PC-3 (cell line): ENCODE results near the gene C8B. TPM values are rescaled to one million over a fixed set of nuclear protein-coding genes. Genes with fewer than 3 reads are reported as not detected.

ENCODE experiments used
- ATAC-seq: fragments of 200-7000 bp; cut with Tn5 transposase; 2 replicates; pipeline ENCODE4 v1.9.1; 2020; ENCODE audit warnings: mild to moderate bottlenecking, moderate library complexity
- BruUV-seq: library from RNA; stranded (reverse); fragments of 400-500 nt; replicated peaks from 2 replicates; lab custom pipeline; 2021; lab: Mats Ljungman, UMichigan
- CTCF ChIA-PET: fragments of 300-600 bp; sonication (Branson Sonifier 250); formaldehyde crosslinking; loops from one replicate; lab custom pipeline; 2022; ENCODE audit warnings: antibody characterized with exemption; lab: Charles Lee
- POLR2A ChIA-PET: fragments of 300-600 bp; sonication (Branson Sonifier 250); formaldehyde crosslinking; loops from one replicate; lab custom pipeline; 2022; ENCODE audit warnings: antibody characterized with exemption; ENCODE audit not compliant: unreplicated experiment; lab: Charles Lee
- DNase-seq: peaks from one replicate; pipeline ENCODE4 v3.0.0-alpha.2; 2015
- H2AFZ ChIP-seq: fragments of 300-600 bp; sonication (generic); 2 replicates; pipeline ENCODE4 v1.6.0; 2016; ENCODE audit warnings: antibody characterized with exemption, low read length
- H3F3A ChIP-seq: fragments of 300-600 bp; sonication (generic); one replicate; pipeline ENCODE4 v1.6.0; 2017; ENCODE audit warnings: antibody characterized with exemption, low read length, control low read depth, mild to moderate bottlenecking; ENCODE audit not compliant: unreplicated experiment
- H3K27ac ChIP-seq: fragments of 300-600 bp; sonication (generic); 2 replicates; pipeline ENCODE4 v1.5.1; 2016; ENCODE audit warnings: mild to moderate bottlenecking, low read length
- H3K27me3 ChIP-seq: fragments of 300-600 bp; sonication (generic); 2 replicates; pipeline ENCODE4 v1.6.1; 2016; ENCODE audit warnings: low read length, mixed read lengths
- H3K36me3 ChIP-seq: fragments of 300-600 bp; sonication (generic); 2 replicates; pipeline ENCODE4 v1.6.1; 2016; ENCODE audit warnings: low read depth, mixed run types, low read length, mixed read lengths
- H3K4me1 ChIP-seq: fragments of 300-600 bp; sonication (generic); 2 replicates; pipeline ENCODE4 v1.5.1; 2016; ENCODE audit warnings: low read length; ENCODE audit not compliant: insufficient read depth
- H3K4me2 ChIP-seq: fragments of 300-600 bp; sonication (generic); 2 replicates; pipeline ENCODE4 v1.6.0; 2016; ENCODE audit warnings: low read length
- H3K4me3 ChIP-seq: fragments of 300-600 bp; sonication (generic); 2 replicates; pipeline ENCODE4 v1.5.1; 2016; ENCODE audit warnings: mild to moderate bottlenecking, low read length, mixed read lengths
- H3K79me2 ChIP-seq: fragments of 300-600 bp; sonication (generic); 2 replicates; pipeline ENCODE4 v1.6.1; 2017; ENCODE audit warnings: low read length, mixed read lengths
- H3K9ac ChIP-seq: fragments of 300-600 bp; sonication (generic); 2 replicates; pipeline ENCODE4 v1.6.0; 2016; ENCODE audit warnings: mild to moderate bottlenecking, low read length
- H3K9me2 ChIP-seq: fragments of 300-600 bp; sonication (generic); replicated peaks from 2 replicates; pipeline ENCODE4 v1.6.1; 2016; ENCODE audit warnings: mixed run types, low read length, mixed read lengths
- H3K9me3 ChIP-seq: fragments of 300-600 bp; sonication (generic); 2 replicates; pipeline ENCODE4 v1.6.1; 2016; ENCODE audit warnings: low read length, mixed read lengths
- H4K20me1 ChIP-seq: fragments of 300-600 bp; sonication (generic); 2 replicates; pipeline ENCODE4 v1.6.1; 2016; ENCODE audit warnings: low read length, mixed read lengths
- EZH2 ChIP-seq: fragments of 300-600 bp; sonication (generic); IDR thresholded peaks from one replicate; pipeline ENCODE4 v1.6.1; 2017; ENCODE audit warnings: antibody characterized with exemption, mild to moderate bottlenecking, low read length; ENCODE audit not compliant: unreplicated experiment
- EZH2phosphoT487 ChIP-seq: fragments of 300-600 bp; sonication (generic); IDR thresholded peaks from 2 replicates; pipeline ENCODE4 v1.6.1; 2018; ENCODE audit warnings: mild to moderate bottlenecking, antibody characterized with exemption, low read length, borderline replicate concordance
- intact Hi-C: fragments of 100-400 bp; cut with micrococcal nuclease; formaldehyde crosslinking; loops from 2 replicates; pipeline ENCODE4 v1.9.0; 2023
- total RNA-seq: library from RNA; depleted of rRNA; stranded (reverse); fragments of >200 nt; gene quantifications from 2 replicates; pipeline ENCODE4 v1.2.3, GENCODE V29; 2014
- TF ChIP-seq, protein P1 (sequence below): fragments of 300-600 bp; sonication (generic); conservative IDR thresholded peaks from 2 replicates; pipeline ENCODE4 v1.5.1; 2017; ENCODE audit warnings: antibody characterized with exemption, low read depth, mild to moderate bottlenecking, low read length

Gene C8B
- total RNA-seq, 1 experiment from 2014 or later = not detected

DNA sequence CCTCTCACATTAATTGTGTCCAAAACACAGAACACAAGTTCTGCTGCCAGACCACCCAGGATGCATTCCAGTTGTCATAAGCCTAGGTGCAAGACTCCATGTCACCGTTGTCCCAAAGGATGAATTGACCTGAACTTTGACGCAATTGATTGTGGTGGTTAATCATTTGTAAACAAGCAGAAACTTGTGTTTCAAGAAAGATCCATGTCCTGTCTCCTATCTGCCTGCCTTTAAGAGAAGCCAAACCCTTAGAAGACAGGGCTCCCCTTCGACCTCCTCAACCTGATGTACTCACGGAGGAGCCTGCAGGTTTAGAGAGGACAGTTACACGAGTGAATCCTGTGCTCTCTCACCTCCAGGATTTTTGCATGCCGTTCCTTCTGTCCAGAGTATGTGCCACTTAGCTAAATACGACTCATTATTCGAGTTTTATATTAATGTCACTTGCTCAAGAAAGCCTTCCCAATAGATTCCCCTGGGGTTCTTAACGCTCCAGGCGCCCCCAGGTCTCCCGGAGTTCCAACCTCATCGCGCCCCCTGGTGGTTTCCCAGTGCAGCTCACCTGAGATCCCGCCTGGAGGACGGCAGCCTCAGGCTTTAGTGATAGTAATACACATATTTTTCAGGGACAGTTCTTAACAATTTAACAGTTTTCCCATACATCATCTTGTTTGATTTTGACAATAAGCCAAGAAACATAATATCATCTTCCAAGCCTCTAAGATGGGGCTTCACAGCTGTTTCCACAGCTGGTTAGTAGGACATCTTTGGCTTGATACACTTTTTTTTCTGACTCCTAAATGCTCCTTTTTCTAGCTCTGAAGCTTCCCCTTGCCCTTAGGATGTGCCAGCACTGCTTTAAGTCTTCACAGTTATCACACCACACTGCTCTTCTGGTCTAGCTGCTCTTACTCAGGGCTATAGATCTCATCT is 2.4 kb upstream of the C8B start:
- no peak overlapping the region for H3K9ac ChIP-seq
- BruUV-seq = no TSS peak
- intact Hi-C loops = no loop called here
- no peak overlapping the region for H3K4me2 ChIP-seq
- no peaks in the 10 kb centered on the region for H3F3A ChIP-seq
- H3K4me1 ChIP-seq = no peaks in the 10 kb centered on the region
- H3K36me3 ChIP-seq = no peaks in the 10 kb centered on the region
- no peaks in the 10 kb centered on the region for H4K20me1 ChIP-seq
- no peak overlapping the region for H3K4me3 ChIP-seq
- CTCF ChIA-PET = interaction anchor here (0.8 kb wide), 1 partner anchor 136 kb away, joined by 5 read pairs; no protein-coding TSS in a partner anchor
- no peaks in the 10 kb centered on the region for H3K9me3 ChIP-seq
- ATAC-seq = no peak; the same call in 1 of the 2 replicates
- peaks cover 35% of the 10 kb centered on the region for H3K27me3 ChIP-seq
- DNase-seq = peak; percentile 26
- H3K9me2 ChIP-seq = no peaks in the 10 kb centered on the region
- POLR2A ChIA-PET = no interaction called here
- H3K79me2 ChIP-seq = no peaks in the 10 kb centered on the region
- no peak overlapping the region for H3K27ac ChIP-seq
- TF ChIP-seq EZH2phosphoT487 = no peak
- TF ChIP-seq, protein P1, sequence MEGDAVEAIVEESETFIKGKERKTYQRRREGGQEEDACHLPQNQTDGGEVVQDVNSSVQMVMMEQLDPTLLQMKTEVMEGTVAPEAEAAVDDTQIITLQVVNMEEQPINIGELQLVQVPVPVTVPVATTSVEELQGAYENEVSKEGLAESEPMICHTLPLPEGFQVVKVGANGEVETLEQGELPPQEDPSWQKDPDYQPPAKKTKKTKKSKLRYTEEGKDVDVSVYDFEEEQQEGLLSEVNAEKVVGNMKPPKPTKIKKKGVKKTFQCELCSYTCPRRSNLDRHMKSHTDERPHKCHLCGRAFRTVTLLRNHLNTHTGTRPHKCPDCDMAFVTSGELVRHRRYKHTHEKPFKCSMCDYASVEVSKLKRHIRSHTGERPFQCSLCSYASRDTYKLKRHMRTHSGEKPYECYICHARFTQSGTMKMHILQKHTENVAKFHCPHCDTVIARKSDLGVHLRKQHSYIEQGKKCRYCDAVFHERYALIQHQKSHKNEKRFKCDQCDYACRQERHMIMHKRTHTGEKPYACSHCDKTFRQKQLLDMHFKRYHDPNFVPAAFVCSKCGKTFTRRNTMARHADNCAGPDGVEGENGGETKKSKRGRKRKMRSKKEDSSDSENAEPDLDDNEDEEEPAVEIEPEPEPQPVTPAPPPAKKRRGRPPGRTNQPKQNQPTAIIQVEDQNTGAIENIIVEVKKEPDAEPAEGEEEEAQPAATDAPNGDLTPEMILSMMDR = peak; percentile 71
- no peak overlapping the region for H2AFZ ChIP-seq

DNA sequence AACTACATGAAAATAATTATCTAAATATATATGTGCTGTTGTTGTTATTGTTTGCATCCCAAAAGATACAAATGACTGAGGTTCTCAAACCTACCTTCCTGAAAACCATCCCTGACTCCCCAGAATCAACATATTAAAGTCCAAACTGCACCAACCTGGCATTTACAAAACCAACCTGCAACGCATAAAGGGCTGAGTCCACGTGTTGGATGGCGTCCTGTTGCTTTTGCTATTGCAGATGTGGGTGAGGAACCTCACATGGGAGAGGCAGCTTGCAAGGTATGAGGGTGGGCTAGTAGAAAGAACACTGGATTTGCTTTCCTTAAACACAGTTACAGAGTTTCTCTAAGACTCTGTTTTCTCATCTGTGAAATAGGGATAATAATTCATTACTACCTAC is 1.5 kb upstream of the C8B start:
- POLR2A ChIA-PET = no interaction called here
- Histone ChIP-seq H3K79me2 (no peaks in the 10 kb centered on the region), H3K36me3 (no peaks in the 10 kb centered on the region), H3K9me2 (no peaks in the 10 kb centered on the region), H3K27ac (no peak overlapping the region), H3K9me3 (no peaks in the 10 kb centered on the region), H3F3A (no peaks in the 10 kb centered on the region), H3K4me1 (no peaks in the 10 kb centered on the region), H3K4me2 (no peak overlapping the region), H3K27me3 (peaks cover 35% of the 10 kb centered on the region), H3K4me3 (no peak overlapping the region), H3K9ac (no peak overlapping the region), H2AFZ (no peak overlapping the region), H4K20me1 (no peaks in the 10 kb centered on the region)
- no peak for TF ChIP-seq EZH2phosphoT487
- no peak for TF ChIP-seq EZH2
- TF ChIP-seq, protein P1 = no peak
- ATAC-seq (no peak), DNase-seq (no peak)
- CTCF ChIA-PET = interaction anchor here (0.8 kb wide), 1 partner anchor 135 kb away, joined by 5 read pairs; no protein-coding TSS in a partner anchor
- intact Hi-C loops = no loop called here
- no TSS peak for BruUV-seq

DNA sequence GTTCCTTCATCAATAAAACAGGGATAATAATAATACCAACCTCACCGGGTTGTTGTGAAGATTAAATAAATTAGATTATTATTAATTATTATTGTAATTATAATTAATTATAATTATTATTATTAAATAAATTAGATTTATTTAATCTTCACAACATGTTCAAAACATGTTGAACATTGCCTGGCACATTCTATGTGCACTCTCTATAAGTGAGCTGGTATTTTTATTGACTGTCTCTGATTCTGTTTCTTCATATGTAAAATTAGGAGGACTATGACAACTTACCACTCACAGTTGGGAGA is 834 bp upstream of the C8B start:
- no TSS peak for BruUV-seq
- H4K20me1 ChIP-seq = no peaks in the 10 kb centered on the region
- POLR2A ChIA-PET = no interaction called here
- H3K9me3 ChIP-seq = no peaks in the 10 kb centered on the region
- no peaks in the 10 kb centered on the region for H3K79me2 ChIP-seq
- no peaks in the 10 kb centered on the region for H3K4me1 ChIP-seq
- H3K9me2 ChIP-seq = no peaks in the 10 kb centered on the region
- no peaks in the 10 kb centered on the region for H3F3A ChIP-seq
- TF ChIP-seq EZH2phosphoT487 = no peak
- TF ChIP-seq, protein P1 = no peak
- TF ChIP-seq EZH2 = no peak
- H3K27me3 ChIP-seq = peaks cover 42% of the 10 kb centered on the region
- no peak for ATAC-seq
- H3K27ac ChIP-seq = no peak overlapping the region
- no peak overlapping the region for H3K4me3 ChIP-seq
- H3K9ac ChIP-seq = no peak overlapping the region
- no peak overlapping the region for H2AFZ ChIP-seq
- CTCF ChIA-PET = no interaction called here
- no peak for DNase-seq
- intact Hi-C loops = no loop called here
- H3K4me2 ChIP-seq = no peak overlapping the region
- no peaks in the 10 kb centered on the region for H3K36me3 ChIP-seq
